Adrenal gland (tissue), 12 donors: ENCODE measurements around the gene TMEM245. TPM values are rescaled to one million over a fixed set of nuclear protein-coding genes. Genes with fewer than 3 reads are reported as not detected.
A peak's percentile ranks its signal among the peaks of the same experiment; 100 is the strongest.

Source experiments
- DNase-seq, 7 donors: peaks; one replicate each; pipeline ENCODE4 v3.0.0-alpha.2; 2019 to 2020
- H3K27ac ChIP-seq, 5 donors: fragments of 200-600 bp; sonication (generic) in 4 of 5; 1 replicate in 3 of 5; 2 replicates in 2 of 5; pipeline versions ENCODE4 v1.5.1 to v1.8.0; 2016 to 2020; ENCODE audit warnings: mild to moderate bottlenecking in 1 of 5
- H3K27me3 ChIP-seq: fragments of 200-600 bp; 2 replicates; pipeline ENCODE4 v1.8.0; 2021
- H3K36me3 ChIP-seq, 2 donors: fragments of 200-600 bp; replicated peaks in 1 of 2; 1 replicate in 1 of 2; 2 replicates in 1 of 2; pipeline versions ENCODE4 v1.5.1 to v1.8.0; 2018 to 2022
- H3K4me1 ChIP-seq, 2 donors: fragments of 200-600 bp; replicated peaks in 1 of 2; 1 replicate in 1 of 2; 2 replicates in 1 of 2; pipeline versions ENCODE4 v1.5.1 to v1.8.0; 2018 to 2021
- H3K4me3 ChIP-seq, 4 donors: fragments of 200-600 bp; sonication (generic) in 3 of 4; one replicate each; pipeline ENCODE4 v1.5.1; 2016 to 2018
- H3K9me3 ChIP-seq, 3 donors: fragments of 200-600 bp; sonication (generic) in 1 of 3; replicated peaks in 1 of 3; 1 replicate in 2 of 3; 2 replicates in 1 of 3; pipeline versions ENCODE4 v1.5.1 to v1.8.0; 2016 to 2021
- POLR2A ChIP-seq, 2 donors: fragments of 450-650 bp; IDR thresholded peaks; one replicate each; pipeline ENCODE4 v1.6.1; 2017; ENCODE audit warnings: antibody characterized with exemption in 2 of 2, mild to moderate bottlenecking in 2 of 2, moderate library complexity in 1 of 2
- WGBS, 4 donors: extraction: QIAGEN DNeasy Blood & Tissue Kit in 2 of 4; methylation state at CpG; one replicate each; pipeline versions ENCODE4 v1.1.5 to v1.1.7; 2013 to 2017; 5-methylcytosine and 5-hydroxymethylcytosine counted together
- intact Hi-C, 2 donors: fragments of 100-400 bp; cut with DNase I; formaldehyde crosslinking; loops; one replicate each; pipeline versions ENCODE4 v1.14.1 to v1.15.0; 2022 to 2023
- polyA plus RNA-seq, 3 donors: library from polyadenylated mRNA; stranded (reverse); fragments of 200-250 nt in 2 of 3; fragments of 350-450 nt in 1 of 3; fragmentation: Illumina TruSeq in 1 of 3; extraction: RNeasy Lipid Tissue Mini Kit (QIAGEN cat#74804) in 1 of 3; gene quantifications; one replicate each; pipeline ENCODE4 v1.2.3, GENCODE V29; 2013 to 2014
- total RNA-seq, 9 donors: library from RNA; depleted of rRNA in 4 of 9; stranded (reverse); fragments of >200 nt in 4 of 9; fragments of 120-200 nt in 1 of 9; fragmentation: NEBNext Ultra II Directional in 1 of 9; extraction: Animal tissue kit (Norgen Biotek cat#: 25700) in 1 of 9; gene quantifications; one replicate each; pipeline versions ENCODE4 v1.1.0 to v1.2.4, GENCODE V29; 2013 to 2023
- TF ChIP-seq, protein P1 (sequence below), 6 experiments: fragments of 450-650 bp in 4 of 6; fragments of 200-600 bp in 2 of 6; sonication (generic) in 1 of 6; IDR thresholded peaks; 1 replicate in 5 of 6; 2 replicates in 1 of 6; pipeline versions ENCODE4 v1.5.1 to v1.8.0; 2016 to 2021; ENCODE audit warnings: antibody characterized with exemption in 6 of 6, mild to moderate bottlenecking in 2 of 6, moderate library complexity in 1 of 6
- donor health status: healthy with polysubstance abuse.
- donor health status: Bipolar disorder and iron deficiency.
- donor health status: DM: yes; HTN: yes; CAD: no.
- donor health status: DM: no; HTN: no; CAD: no.
- donor health status: DM: no; HTN: no; CAD: no.
- donor health status: DM: yes; HTN: yes; CAD: no.

Gene TMEM245
- total and polyA plus RNA-seq, 12 donors: 23.6 to 363 (median 143) TPM

DNA sequence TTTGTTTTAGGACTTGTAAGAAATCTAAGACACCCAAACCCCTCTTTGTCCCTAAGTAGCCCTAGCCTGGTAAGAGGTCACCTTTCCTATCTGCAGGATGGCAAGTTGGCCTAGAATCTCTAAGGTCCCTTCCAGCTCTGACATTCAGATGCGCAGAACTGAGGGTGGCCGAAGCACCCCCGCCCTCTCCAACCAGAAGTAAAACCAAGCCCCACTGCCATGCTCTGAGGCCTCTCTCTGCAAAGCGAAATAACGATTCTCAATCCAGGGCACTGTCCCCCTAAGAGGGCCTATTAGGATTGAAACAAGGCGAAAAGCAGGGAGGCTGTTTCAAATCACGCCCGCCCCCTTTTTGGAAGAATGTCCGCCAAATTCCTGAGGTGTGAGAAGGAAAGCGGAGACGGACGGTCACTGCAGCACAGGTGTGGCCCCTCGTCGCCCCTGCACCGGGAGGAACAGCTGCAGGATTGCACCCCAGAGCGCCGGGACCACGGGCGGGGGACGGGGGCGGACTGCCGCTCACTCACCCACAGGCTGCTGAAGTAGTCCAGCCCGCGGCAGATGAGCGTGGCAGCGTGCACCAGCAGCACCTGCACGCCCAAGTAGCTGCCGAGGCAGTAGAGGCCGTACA, 824 bp downstream of the TMEM245 start:
- intact Hi-C loops: no loop called here
- Histone ChIP-seq H3K4me3 (peak overlapping the region; percentile 66 to 79 (median 70)), H3K36me3 (no peaks in the 10 kb centered on the region), H3K27ac (peak overlapping the region; percentile 78 to 96 (median 90)), H3K4me1 (peaks cover 28 to 46% of the 10 kb centered on the region in 2 donors), H3K9me3 (no peaks in the 10 kb centered on the region), H3K27me3 (no peaks in the 10 kb centered on the region)
- TF ChIP-seq, protein P1, sequence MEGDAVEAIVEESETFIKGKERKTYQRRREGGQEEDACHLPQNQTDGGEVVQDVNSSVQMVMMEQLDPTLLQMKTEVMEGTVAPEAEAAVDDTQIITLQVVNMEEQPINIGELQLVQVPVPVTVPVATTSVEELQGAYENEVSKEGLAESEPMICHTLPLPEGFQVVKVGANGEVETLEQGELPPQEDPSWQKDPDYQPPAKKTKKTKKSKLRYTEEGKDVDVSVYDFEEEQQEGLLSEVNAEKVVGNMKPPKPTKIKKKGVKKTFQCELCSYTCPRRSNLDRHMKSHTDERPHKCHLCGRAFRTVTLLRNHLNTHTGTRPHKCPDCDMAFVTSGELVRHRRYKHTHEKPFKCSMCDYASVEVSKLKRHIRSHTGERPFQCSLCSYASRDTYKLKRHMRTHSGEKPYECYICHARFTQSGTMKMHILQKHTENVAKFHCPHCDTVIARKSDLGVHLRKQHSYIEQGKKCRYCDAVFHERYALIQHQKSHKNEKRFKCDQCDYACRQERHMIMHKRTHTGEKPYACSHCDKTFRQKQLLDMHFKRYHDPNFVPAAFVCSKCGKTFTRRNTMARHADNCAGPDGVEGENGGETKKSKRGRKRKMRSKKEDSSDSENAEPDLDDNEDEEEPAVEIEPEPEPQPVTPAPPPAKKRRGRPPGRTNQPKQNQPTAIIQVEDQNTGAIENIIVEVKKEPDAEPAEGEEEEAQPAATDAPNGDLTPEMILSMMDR (IDR thresholded peaks at IDR 0.05): no peak
- no peak for TF ChIP-seq POLR2A (IDR thresholded peaks at IDR 0.05)
- DNase-seq: peak in 4 of 7 donors; percentile 11 to 43 (median 36)
- WGBS, 4 donors: 1% methylated on average over 17 to 29 of the region's 29 CpGs

DNA sequence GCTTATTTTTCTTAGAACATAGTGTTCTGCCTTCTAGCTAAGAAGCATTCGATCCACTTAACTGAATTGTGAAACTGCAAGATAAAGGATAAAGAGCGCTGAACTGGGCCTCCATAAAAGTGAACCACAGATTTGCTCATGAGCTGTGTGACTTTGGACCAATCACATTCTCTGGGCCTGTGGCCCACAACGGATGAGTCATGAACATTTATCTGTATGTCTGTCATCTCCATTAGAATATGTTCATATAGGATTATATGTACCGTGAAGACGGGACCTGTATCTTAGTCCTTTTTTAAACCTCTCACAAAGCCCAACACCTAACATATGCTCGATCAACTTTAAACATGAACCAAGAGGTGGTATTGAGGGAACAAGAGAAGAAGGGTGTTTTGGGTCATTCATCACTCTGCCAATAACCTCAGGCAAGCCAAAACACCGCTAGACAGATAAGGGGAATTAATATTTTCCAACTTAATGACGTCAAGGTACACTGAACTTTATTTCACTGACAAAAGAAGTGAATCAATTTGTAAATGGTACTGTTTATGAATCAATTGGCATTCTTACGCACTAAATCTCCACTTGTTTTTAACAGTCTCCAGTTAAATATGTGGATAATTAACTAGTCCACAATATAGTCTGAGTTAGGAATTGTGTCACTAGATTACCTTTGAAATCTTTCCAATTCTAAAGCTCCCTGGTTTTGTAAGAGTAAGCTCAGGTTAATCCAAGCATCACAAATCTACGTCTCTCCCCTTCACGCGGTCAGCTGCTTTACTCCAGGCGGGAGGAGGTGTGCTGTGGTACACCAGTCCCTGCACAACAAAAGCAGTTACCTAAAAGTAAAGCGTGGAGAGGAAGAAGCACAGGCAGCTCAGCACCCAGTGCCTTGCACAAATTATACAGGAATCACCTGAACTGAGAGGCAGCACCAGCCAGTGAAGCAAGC, 1.6 kb downstream of the TMEM245 start:
- peak overlapping the region; percentile 78 to 96 (median 90) for H3K27ac ChIP-seq
- peak; percentile 65 to 92 (median 78) for DNase-seq
- no peaks in the 10 kb centered on the region for H3K36me3 ChIP-seq
- H3K9me3 ChIP-seq: no peaks in the 10 kb centered on the region
- peaks cover 36 to 54% of the 10 kb centered on the region in 2 donors for H3K4me1 ChIP-seq
- TF ChIP-seq, protein P1 (IDR thresholded peaks at IDR 0.05): no peak
- peak in 1 of 2 donors; percentile 38 for TF ChIP-seq POLR2A (IDR thresholded peaks at IDR 0.05)
- intact Hi-C loops: no loop called here
- peak overlapping the region in 3 of 4 donors; percentile 66 to 70 (median 69) for H3K4me3 ChIP-seq
- no peaks in the 10 kb centered on the region for H3K27me3 ChIP-seq
- WGBS, 4 donors: 22 to 29% (median 26%) methylated on average over 14 of the region's 14 CpGs

DNA sequence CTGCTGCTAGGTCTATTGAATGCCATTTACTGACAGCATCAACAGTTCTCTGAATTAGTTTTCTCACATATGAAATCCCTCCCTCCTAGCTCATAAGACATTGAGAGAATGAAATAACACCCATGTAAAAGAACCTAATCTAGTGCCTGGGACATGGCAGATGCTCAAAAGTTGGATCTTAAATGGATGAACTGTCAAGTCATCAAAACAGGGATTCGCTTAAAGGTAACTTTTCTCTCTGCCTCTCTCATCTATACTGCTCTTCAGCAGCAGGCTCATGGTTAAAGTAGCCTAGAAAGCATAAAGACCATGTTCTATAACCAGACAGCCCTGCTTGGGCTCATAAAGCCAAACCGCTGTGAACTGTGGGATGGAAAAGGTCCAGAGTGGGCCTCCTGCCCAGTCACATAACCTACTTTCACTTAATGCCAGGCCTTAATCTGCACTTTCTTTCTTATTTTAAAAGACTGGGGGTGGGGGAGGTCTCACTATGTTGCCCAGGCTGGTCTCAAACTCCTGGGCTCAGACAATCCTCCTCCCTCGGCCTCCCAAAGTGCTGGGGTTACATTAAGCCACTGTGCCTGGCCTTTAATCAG, 3.7 kb downstream of the TMEM245 start:
- Histone ChIP-seq H3K9me3 (no peaks in the 10 kb centered on the region), H3K27ac (peak overlapping the region in 4 of 5 donors; percentile 3 to 96 (median 82)), H3K4me3 (peak overlapping the region in 1 of 4 donors; percentile 70), H3K27me3 (no peaks in the 10 kb centered on the region), H3K4me1 (peaks cover 53 to 75% of the 10 kb centered on the region in 2 donors), H3K36me3 (no peaks in the 10 kb centered on the region)
- WGBS, 4 donors: 45 to 63% (median 59%) methylated on average over 3 of the region's 3 CpGs
- intact Hi-C loops: no loop called here
- DNase-seq: peak; percentile 39 to 86 (median 64)
- no peak for TF ChIP-seq POLR2A (IDR thresholded peaks at IDR 0.05)
- TF ChIP-seq, protein P1 (IDR thresholded peaks at IDR 0.05): no peak

DNA sequence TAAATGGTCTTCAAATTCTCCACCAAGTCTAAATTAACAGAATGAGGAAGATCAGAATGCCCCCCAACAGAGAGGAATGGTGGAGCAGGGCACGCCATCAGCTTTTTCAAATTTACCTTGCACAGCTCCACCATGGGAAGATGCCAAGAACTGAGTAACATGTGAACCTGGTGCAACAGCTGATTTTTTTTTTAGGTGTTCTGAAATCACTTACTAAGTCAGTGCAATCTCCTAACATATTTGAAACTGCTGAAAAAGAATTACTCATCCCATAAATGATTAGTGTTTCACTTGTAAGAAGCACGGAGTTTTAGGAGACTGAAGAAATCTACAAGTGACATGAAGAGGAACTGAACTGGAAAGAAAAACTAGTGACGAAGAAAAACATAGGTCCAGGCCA, 5.1 kb downstream of the TMEM245 start:
- Histone ChIP-seq H3K27me3 (no peaks in the 10 kb centered on the region), H3K4me3 (peak overlapping the region in 1 of 4 donors; percentile 36), H3K4me1 (peaks cover 58 to 85% of the 10 kb centered on the region in 2 donors), H3K9me3 (no peaks in the 10 kb centered on the region), H3K36me3 (no peaks in the 10 kb centered on the region), H3K27ac (peak overlapping the region; percentile 38 to 90 (median 74))
- peak in 2 of 7 donors; percentile 24 to 27 for DNase-seq
- WGBS, 4 donors: 37 to 48% (median 43%) methylated on average over 3 of the region's 3 CpGs
- intact Hi-C loops: no loop called here
- no peak for TF ChIP-seq POLR2A (IDR thresholded peaks at IDR 0.05)
- TF ChIP-seq, protein P1 (IDR thresholded peaks at IDR 0.05): no peak
